GM18526 (cell line): ENCODE results near the gene TRIP11.

Experiments used
- POLR2A ChIP-seq: IDR thresholded peaks from 3 replicates; pipeline ENCODE4 v1.6.1; 2011; ENCODE audit not compliant: insufficient read length; ENCODE audit errors: extremely low read depth

TRIP11 gene

DNA sequence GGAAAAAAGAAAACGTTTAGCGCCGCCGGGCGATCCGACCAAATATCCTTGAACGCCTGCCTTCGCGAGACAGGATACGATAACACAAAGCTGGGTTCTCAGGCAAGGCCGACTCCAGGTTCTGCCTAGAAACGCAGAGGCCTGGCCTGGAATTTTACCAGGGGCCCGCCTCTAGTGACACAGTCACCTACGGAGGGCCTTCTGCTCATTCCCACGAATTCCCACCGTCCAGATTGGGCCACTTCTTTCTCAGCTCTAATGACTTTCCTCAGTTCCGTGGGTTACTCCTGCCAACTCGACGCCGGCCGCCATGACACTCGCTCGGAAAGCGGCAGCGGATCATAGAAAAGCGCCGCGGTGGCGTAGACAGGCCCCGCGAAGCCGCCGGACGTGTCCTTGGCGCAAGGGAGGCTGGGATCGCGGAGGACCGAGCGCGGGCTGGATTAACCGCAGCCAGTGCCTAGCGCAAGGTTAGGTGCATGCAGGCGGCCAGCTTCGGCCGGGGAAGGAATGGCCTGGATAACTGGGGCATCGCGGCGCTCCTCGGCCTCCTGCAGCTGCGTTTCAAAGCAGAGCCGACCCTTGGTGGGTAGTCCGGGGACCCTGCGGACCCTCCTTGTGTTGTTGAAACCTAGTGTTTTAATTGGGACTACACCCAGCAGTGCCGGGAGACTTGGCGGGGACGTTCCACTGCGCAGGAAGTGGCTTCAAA is at the start of gene TRIP11:
Gene TRIP11 (minus strand): TSS at position 341 of the 712 bp plus-strand sequence. CDS start 374 bp downstream, outside the sequence.
- peak; percentile 97 for TF ChIP-seq POLR2A

DNA sequence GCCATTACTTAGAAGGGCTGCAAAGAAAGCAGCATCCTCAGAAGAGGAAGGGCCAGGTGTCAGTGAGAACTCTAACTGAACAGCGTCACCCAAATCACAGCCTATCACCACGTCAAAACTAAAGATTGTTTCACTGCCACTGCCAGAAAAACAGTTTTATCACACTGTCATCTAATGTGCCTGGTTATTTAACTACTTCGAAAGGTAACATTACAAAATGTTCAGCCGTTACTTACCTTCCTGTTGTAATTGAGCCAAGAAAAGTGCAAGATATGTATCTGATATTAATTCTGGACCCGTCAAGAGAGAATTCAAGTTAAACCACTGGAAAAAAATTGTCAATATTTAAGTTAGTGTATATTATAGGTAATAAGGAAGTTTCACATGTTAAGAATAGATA is 48.6 kb upstream of the TRIP11 start:
- TF ChIP-seq POLR2A: no peak

DNA sequence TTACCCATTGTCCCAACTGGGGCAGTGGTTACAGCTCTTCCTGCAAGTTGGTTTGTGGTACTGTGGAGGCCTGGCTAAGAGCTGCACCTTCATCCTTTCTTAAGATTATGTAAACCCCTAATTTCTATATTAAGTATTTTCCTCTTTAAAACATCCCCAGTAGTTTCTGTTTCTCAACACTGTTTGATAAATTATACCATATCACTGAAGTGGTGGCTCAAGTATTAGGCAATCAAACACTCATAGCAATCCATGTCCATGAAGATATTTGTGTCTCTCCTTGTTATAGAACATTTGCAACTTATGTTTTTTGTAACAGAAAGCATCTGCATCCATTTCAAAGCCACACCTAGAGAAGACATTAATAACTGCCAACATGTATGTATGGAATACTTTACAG is 34.7 kb upstream of the TRIP11 start:
- no peak for TF ChIP-seq POLR2A

DNA sequence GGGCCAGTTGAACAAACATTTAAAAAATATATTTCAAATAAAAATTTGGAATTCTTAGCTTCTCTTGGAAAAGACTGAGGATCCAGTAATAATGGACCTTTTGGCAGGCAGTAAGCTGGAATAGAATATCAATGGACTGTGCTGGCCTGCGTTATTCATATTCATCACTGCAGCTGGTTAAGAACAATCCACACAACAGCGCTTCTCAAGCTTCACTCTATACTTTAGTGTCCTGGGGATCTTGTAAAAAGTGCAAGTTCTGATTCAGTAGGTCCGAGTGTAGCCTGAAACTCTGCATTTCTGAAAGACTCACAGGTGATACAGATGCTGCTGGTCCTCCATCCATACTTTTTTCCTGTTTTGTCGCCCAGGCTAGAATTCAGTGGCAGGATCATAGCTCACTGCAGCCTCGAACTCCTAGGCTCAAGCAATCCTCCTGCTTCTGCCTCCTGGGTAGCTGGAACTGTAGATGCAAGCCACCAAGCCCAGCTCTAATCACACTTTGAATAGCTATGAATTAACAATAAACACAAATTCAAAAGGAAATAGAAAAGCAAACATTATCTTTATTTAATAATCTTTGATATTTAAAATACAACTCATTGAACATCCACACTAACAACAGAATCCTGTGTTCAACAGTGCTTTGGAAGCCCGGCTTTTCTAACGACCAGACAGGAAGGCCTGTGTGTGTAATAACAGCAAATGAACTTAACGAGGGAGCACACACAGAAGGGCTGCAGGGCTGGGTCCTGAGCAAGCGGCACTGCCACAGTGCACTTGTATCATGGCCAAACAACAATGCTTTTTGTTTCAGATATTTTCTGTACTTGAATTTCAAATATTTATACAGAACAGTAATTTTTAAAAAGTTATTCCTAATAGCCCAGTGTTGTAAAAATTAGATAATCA is 18.4 kb upstream of the TRIP11 start:
- no peak for TF ChIP-seq POLR2A

DNA sequence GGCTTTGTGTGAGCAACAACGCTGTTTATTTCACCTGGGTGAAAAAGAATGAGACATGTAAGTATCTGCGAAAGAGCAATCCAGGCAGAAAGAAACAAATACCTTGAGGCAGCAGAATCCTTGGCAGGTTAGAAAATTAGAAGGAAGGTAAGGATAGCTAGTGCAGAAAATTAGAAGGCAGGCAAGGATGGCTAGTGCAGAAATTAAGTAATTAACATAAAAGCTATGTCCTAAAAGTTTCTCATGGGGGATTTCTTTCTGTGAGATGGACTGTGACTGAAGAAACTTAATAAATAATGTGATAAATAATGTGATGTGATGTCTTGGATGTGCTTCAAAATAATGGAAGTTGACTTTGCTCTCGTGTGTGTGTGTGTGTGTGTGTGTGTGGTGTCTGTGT is 9.9 kb upstream of the TRIP11 start:
- no peak for TF ChIP-seq POLR2A

DNA sequence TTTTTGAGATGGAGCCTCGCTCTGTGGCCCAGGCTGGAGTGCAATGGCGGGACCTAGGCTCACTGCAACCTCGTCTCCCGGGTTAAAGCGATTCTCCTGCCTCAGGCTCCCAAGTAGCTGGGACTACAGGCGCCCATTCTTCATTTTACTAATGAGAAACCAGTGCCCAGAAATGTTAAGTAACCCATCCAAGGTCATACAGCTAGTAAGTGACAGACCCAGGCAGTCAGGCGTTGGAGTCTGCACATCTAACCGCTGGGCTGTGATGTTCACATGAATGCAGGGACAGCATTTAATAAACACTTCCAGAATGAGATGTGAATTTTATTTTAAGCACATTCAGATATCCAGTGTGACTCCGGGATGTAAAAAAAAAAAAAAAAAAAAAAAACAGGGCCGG is 1.3 kb upstream of the TRIP11 start:
- TF ChIP-seq POLR2A: no peak

DNA sequence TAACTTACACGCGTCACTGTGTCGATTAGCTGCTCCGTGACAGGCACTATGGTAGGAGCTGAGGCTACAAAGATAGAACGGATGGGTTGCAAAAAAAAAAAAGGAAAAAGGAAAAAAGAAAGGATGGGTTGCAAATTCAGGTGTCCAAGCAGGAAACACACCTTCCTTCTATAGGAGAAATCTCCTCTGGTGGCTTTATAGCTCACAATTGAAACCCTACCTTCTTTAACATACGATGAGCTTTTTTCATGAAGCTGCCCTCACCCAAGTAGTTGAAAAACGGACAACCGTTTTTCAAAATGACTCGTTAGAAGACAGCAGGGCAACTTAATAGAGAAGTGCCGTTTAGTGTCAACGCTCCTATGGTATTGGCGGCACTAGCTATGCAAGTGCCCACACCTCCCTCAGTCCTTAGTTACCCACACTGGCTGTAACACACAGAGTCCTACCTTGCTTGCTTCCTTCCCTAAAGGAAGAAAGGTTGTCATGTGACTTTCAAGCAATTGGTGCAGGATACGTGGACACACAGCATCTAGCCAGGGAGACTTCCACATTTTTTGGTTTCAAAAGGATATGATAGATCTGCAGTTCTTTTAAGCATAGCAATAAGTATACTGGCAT is 682 bp upstream of the TRIP11 start:
- no peak for TF ChIP-seq POLR2A

DNA sequence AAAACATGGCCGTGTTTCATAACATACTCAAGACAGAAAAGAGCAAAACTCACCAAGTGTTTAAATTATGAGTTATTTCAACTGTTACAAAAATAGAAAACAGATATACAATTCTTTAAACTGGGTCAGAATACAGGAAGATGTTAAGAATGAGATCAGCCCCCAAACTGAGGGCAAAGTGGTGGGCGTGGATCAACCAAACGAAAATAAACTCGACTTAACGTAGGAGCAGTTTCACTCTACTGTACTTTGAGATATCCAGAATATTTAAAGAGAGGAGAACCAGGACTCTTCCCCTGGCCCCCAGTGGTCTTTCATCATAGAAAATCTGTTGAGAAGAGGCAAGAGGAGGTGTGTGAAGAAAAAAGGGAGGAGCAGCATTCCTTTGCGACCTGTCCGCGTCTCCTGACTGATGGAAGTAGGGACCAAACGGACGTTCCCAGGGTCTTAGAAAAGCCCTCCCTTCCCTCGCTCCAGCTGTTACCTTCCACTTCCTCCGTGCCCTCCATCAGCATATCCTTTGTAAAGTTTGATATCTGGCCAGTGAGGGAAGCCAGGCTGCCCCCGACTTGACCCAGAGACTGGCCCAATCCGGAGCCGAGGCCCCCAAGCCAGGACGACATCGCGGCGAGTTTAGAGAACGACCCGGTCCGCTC is 668 bp downstream of the TRIP11 start:
- TF ChIP-seq POLR2A: no peak

DNA sequence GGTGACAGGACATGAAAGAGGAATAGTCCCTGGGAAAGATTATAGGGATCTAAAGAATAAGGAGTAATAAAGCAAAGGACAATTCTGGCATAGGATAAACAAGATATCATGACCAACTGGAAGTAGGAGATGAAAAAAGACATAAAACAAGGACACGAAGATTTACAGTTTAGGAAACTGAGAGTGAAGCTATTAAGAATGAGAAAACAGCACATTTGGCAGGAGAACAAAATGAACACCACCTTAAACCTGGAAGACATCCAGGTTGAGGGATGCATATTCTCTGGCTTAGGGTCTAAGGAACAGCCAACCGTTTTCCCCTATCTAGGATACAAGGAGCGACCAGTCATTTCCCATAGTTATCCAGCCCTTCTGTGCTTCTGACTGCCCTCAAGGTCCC is 1.9 kb downstream of the TRIP11 start:
- no peak for TF ChIP-seq POLR2A

DNA sequence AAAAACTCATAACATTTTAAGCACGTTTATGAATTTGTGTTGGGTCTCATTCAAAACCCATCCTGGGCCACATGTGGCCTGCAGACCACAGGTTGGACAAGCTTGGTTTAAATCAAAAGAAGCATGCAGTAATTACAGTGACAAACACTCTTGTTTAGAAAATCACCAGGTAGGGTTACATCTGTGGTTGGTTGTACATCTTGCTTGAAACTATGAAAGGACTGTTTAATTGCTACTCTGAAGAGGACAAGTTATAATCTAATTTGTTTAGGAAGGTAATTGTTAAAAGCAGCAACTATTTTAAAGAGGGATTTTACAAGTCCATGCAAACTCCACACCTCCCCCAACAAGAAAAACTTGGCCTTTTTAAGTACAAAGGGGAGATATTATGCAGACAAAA is 4.0 kb downstream of the TRIP11 start:
- TF ChIP-seq POLR2A: no peak

DNA sequence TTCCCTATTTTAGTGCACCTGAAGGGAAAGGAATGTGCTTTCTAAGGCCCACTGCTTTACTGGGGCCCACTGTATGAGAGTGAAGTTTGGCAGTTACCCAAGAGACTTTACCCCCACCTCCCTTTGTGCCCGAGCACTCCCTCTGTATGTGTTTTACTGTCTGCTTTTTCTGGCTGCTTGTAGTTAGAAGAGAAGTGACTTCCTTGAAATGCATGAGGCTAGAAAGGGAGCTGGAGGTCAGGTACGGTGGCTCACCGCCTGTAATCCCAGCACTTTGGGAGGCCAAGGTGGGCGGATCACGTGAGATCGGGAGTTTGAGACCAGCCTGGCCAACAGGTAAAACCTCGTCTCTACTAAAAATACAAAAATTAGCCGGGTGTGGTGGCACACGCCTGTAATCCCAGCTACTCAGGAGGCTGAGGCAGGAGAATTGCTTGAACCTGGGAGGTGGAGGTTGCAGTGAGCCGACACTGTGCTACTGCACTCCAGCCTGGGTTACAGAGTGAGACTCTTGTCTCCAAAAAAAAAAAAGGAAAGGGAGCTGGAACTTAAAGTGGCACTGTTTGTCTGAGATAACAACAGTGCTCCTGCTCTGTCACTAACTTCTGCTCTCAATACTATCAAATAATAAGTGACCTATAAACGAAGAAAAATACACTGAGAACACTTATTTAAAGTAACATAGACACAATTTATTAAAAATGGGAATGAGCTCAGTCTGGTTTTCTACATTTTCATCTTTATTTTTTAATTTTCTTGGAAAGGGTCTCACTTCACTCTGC is 5.8 kb downstream of the TRIP11 start:
- TF ChIP-seq POLR2A: no peak

DNA sequence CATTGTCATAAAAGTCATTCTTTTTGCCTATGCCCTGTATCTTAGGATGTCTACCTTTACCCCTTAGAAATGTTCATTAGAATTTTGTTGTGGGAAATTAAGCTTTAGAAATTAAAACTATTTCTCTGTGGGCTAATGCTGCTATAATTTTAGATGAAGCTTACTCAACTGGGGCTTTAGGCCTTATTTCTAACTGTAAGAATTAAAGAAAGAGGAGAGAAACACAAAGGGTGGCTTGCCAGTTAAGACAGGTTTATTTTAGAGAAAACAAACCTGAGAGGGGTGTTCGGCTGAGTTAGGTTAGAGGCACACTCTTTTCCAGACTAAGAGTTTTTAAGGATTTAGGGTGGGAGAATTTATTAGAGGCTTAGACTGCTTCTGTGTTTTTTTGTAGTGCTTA is 6.4 kb downstream of the TRIP11 start:
- no peak for TF ChIP-seq POLR2A

DNA sequence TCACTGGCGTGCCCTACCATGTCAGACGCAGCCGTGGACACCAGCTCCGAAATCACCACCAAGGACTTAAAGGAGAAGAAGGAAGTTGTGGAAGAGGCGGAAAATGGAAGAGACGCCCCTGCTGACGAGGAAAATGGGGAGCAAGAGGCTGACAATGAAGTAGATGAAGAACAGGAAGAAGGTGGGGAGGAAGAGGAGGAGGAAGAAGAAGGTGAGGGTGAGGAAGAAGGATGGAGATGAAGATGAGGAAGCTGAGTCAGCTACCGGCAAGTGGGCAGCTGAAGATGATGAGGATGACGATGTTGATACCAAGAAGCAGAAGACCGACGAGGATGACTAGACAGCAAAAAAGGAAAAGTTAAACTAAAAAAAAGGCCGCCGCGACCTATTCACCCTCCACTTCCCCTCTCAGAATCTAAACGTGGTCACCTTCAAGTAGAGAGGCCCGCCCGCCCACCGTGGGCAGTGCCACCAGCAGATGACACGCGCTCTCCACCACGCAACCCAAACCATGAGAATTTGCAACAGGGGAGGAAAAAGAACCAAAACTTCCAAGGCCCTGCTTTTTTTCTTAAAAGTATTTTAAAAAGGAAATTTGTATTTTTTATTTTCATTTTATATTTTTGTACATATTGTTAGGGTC is 13.2 kb downstream of the TRIP11 start:
- no peak for TF ChIP-seq POLR2A

DNA sequence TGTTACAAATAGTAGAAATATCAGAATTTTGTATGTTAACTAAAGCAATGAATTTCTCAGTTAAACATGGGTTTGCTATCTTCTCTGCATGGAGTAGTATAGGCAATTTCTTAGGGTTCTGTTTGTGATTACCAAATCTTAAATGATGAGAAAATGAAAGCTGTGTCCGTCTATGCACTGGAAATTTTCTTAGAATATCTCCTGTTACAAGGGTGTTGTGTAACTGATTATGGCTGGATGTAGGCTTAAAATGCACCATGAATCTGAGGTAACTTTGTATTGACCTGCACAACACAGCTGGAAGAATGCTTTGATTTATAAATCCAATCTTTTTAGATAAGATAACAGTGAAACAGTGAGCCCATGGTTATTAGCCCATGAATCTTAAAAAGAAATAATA is 17.8 kb downstream of the TRIP11 start:
- TF ChIP-seq POLR2A: no peak

DNA sequence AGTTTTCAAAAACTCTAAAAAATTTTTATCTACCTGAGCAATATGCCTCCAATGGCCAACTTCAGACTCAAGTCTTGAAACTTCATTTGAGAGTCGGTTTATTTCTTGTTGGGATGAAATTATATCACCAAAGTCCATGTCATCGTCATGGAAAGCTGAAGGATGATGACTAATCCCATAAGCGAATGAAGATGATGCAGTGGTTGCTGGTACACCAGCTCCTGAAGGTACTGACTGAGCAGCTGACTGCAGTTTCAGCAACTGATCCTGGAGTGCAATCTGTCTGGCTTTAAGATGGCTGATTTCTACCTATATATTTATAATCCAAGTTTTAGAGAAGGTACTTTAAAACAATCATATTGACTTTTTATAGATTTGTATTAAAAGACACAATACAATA is 18.3 kb downstream of the TRIP11 start:
- no peak for TF ChIP-seq POLR2A

DNA sequence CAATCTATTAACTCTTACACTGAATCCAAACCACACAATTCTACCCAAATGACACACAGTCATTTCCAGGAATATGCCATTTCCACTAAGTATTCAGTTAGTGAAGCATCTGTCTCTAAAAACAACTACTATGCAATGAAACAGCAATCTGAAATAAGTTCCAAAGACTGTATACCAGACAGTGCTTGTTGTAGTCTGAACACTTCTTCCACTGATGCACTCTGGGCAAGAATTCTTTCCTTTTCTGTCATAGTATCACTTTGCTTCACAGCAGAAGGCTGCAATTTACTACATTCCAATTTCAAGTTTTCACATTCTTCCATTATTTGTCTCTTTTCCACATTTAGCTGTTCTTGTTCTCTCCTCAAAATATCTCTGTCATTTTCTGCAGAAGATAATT is 25.8 kb downstream of the TRIP11 start:
- no peak for TF ChIP-seq POLR2A
